Activated CD4-positive, alpha-beta T cell treated with anti-CD3 and anti-CD28 coated beads for 4 hours (primary cell): ENCODE measurements around the gene KRTAP12-3.
"Not testable (repeated sequence)": the region's sequence is repeated elsewhere in the genome, so short reads cannot be mapped to it uniquely, and the experiment has no call there.

Experiments
- DNase-seq, 2 donors: peaks; one replicate each; pipeline ENCODE4 v3.0.0-alpha.2; 2020

Gene KRTAP12-3, protein sequence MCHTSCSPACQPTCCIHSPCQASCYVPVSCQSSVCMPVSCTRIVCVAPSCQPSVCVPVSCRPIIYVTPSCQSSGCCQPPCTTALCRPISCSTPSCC

GRCh38 chr21:44657635-44658540 lies at the start of gene KRTAP12-3:
TSS of gene KRTAP12-3 (plus strand) at chr21:44657932. CDS start at chr21:44657980, 48 bp downstream.
- peak in 1 of 2 donors; percentile 42 for DNase-seq

DNA sequence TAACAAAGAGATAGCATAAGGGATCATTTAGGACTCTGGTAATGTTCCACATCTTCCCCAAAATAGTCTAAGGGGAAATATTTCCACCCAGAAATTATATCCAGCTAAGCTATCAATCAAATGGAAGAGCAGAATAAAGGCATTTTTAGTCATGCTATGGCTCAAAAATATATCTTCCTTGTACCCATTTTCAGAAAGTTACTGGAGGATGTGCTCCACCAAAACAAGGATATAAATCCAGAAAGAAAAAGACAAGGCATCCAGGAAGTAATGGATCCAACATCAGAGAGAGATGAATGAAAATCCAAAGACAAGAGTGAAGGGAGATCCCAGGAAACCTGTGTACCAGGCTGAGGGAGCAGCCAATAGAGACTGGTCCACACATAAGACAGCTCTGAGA lies 48.5 kb upstream of the KRTAP12-3 start:
- DNase-seq, result no peak

DNA sequence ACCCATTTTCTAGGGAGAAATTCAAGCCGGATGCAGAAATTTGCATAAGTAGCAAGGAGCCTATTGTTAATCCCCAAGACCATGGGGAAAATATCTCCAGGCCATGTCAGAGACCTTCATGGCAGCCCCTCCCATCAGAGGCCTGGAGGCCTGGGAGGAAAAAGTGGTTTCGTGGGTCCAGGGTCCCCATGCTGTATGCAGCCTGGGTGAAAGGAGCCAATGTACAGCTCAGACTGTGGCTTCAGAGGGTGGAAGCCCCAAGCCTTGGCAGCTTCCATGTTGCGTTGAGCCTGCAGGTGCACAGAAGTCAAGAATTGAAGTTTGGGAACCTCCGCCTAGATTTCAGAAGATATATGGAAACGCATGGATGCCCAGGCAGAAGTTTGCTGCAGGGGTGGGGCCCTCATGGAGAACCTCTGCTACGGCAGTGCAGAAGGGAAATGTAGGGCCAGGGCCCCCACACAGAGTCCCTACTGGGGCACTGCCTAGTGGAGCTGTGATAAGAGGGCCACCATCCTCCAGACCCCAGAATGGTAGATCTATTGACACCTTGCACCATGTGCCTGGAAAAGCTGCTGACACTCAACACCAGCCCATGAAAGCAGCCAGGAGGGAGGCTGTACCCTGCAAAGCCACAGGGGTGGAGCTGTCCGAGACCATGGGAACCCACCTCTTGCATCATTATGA lies 47.4 kb upstream of the KRTAP12-3 start:
- DNase-seq, result not testable (repeated sequence)

GRCh38 chr21:44611551-44611950 lies 46.2 kb upstream of the KRTAP12-3 start:
- DNase-seq, result no peak

GRCh38 chr21:44612029-44612486 lies 45.7 kb upstream of the KRTAP12-3 start, which contains the start of gene KRTAP10-8:
TSS of gene KRTAP10-8 (plus strand) at chr21:44612079. CDS start at chr21:44612101, 22 bp downstream.
- DNase-seq, result no peak

DNA sequence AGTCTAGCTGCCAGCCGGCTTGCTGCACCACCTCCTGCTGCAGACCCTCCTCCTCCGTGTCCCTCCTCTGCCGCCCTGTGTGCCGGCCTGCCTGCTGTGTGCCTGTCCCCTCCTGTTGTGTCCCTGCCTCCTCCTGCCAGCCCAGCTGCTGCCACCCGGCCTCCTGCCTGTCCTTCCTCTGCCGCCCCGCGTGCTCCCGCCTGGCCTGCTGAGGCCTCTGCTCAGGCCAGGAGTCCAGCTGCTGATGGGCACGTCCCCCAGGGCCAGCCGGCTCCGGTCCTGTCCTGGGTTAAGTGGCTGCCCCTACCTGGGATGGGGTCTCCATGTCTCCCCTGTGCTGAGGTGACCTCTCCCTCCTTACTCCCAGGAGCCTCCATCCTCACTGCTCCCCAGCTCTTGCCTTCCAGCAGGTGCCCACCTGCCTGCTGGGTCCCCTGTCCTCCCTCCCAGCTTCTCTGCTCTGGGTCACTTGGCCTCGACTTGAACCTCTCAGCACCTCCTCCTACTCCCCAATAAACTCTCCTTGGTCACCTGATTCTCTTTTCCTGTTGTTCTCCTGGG lies 45.0 kb upstream of the KRTAP12-3 start:
- no peak for DNase-seq

GRCh38 chr21:44613386-44614155 lies 44.2 kb upstream of the KRTAP12-3 start:
- DNase-seq, result no peak

- DNase-seq, result no peak
Measured at GRCh38 chr21:44614161-44614631, 43.5 kb upstream of the KRTAP12-3 start.

GRCh38 chr21:44614961-44615391 lies 42.8 kb upstream of the KRTAP12-3 start:
- no peak for DNase-seq

DNA sequence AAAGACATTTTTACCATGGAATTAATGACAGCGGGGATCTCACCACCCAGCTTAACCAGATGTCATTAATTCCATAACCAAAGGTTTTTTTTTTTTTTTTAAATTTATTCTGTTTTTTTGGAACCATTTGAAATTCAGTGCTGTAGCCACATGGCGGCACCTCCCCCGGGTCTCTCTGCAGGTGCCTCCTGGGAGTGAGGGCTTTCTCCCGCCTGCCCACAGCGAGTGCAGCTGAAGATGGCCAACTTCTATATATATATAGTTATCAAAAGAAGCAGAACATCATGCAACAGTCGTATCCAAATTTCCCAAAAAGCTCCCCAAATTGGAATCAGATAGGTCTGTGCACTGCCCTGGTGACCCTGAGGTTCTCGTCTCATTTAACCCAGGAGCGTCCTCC lies 42.3 kb upstream of the KRTAP12-3 start:
- DNase-seq, result no peak

DNA sequence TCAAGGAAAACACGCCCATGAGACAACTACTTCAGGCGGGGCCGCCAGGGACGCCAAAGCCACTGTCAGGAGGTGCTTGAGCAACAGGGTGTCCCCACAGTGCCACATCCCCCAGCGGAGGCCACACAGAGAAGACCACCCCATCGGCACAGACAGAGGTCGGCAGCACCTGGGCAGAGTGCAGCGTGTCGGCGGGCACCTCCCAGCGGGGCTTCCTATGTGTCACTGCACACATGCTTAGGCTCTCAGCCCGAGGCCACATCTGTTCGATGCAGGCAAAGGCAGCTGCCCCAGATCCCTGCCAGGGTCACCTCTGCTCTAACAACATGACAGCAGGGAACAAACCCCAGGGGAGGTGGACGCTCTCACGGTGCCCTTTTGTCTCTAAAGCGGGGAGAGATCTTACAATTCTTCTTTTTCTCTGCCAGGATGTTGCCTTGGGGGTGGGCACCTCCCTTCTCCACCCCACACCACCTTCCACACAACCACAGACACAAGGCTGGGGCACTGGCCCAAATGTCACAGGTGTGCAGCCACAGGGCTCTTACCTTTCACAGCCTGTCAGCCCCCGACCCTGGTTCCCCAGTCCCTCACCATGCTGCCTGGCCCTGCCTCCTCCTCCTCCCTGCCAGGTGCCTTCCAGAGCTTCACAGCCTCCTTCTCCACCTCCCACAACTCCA lies 41.7 kb upstream of the KRTAP12-3 start:
- no peak for DNase-seq

DNA sequence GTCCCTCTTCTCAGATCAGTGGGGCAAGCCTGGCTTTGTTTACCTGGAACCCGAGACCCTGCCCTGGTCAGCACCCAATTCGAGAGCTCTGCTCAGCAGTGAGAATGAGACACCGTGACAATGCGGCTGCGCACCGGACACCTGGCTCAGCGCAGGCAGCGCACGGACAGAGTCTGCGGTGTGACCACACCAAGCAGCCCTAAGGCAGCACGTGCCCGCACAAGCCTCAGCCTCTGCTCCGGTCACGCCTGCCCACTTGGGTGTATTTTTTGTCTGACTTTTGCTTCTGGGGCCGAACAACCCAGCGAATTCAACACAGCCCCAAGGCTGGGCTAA lies 41.2 kb upstream of the KRTAP12-3 start:
- DNase-seq, result no peak

DNA sequence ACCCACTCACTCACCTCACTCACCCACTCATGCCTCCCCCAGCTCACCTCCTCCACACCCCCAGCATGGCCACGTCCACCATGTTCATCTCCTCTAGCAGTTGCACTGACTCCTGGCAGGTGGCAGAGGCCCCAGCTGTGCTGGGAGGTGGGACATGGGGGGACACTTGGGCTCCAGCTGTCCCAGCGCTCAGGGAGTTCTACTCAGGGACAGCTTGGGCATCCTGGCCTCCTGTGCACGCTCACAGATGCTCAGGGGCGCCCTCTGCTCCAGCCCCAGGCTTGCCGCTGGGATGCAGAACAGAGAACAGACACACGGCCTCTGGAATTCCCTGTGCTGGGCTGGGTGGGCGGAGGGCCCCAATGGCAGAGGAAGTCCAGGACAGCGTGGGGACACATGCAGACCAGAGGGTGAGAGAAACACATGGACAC lies 40.6 kb upstream of the KRTAP12-3 start:
- no peak for DNase-seq

- no peak for DNase-seq
Measured at GRCh38 chr21:44618504-44618903, 39.2 kb upstream of the KRTAP12-3 start.

- DNase-seq, result peak; percentile 57 to 66
Measured at GRCh38 chr21:44618909-44619308, 38.8 kb upstream of the KRTAP12-3 start.

DNA sequence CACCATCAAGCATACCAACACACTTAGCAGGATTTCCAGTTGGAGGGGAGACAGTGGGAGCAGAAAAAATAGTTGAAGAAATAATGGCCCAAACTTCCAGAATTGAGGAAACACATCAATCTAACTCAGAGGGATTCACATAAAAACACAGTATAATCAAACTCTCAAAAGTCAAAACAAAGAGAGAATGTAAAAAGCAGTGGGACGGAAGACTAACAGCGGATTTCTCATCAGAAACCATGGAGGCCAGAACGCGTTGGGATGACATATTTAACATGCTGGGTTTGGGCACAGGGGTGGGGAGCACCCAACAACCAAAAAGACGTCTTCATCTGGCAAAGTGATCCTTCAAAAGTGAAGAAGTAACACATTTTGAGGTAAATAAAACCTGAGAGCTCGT lies 37.8 kb upstream of the KRTAP12-3 start:
- no peak for DNase-seq

DNA sequence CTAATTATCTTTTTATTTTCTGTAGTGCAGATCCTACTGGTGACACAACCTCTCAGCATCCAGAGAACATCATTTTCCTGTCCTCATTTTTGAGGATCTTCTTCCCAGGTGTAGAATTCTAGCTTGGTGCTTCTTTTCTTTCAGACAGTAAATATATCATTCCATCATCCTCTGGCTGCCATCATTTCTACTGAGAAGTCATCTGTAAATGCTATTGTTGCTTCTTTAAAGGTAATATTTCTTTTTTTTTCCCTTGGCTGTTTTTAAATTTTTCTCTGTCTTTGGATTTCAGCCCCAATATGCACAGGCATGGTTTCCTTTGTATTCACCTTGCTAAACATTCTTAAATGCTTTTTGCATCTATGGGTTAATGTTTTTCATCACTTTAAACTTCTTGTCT lies 34.2 kb upstream of the KRTAP12-3 start:
- DNase-seq, result no peak

GRCh38 chr21:44625756-44626155 lies 32.0 kb upstream of the KRTAP12-3 start:
- DNase-seq, result no peak

- DNase-seq, result no peak
Measured at GRCh38 chr21:44626262-44626661, 31.5 kb upstream of the KRTAP12-3 start.

- DNase-seq, result no peak
Measured at GRCh38 chr21:44626673-44627143, 31.0 kb upstream of the KRTAP12-3 start, which contains the start of gene KRTAP10-9. TSS of gene KRTAP10-9 (plus strand) at chr21:44627093. CDS start at chr21:44627172, 79 bp downstream.

DNA sequence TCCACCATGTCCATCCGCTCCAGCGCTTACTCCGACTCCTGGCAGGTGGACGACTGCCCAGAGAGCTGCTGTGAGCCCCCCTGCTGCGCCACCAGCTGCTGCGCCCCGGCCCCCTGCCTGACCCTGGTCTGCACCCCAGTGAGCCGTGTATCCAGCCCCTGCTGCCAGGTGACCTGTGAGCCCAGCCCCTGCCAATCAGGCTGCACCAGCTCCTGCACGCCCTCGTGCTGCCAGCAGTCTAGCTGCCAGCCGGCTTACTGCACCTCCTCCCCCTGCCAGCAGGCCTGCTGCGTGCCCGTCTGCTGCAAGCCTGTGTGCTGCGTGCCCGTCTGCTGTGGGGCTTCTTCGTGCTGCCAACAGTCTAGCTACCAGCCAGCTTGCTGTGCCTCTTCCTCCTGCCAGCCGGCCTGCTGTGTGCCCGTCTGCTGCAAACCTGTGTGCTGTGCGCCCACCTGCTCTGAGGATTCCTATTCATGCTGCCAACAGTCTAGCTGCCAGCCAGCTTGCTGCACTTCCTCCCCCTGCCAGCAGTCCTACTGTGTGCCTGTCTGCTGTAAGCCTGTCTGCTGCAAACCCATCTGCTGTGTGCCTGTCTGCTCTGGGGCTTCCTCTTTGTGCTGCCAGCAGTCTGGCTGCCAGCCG lies 30.4 kb upstream of the KRTAP12-3 start:
- not testable (repeated sequence) for DNase-seq
